Memory B cell (primary cell): Measurements from ENCODE around the gene BATF3.
"Not testable (repeated sequence)": the region's sequence is repeated elsewhere in the genome, so short reads cannot be mapped to it uniquely, and the experiment has no call there.

ENCODE experiments used
- ATAC-seq: fragments of 150-1000 bp; cut with Tn5 transposase; 2 replicates; pipeline ENCODE4 v1.10.0; 2021; ENCODE audit warnings: low read depth, mild to moderate bottlenecking, moderate library complexity
- DNase-seq, 2 donors: peaks; one replicate each; pipeline ENCODE4 v3.0.0; 2022; ENCODE audit warnings: low spot score in 2 of 2
- H3K27ac Mint-ChIP-seq: one replicate; pipeline ENCODE4 v1.8.0; 2022; ENCODE audit warnings: mild to moderate bottlenecking, moderate library complexity, mixed read lengths
- H3K27me3 Mint-ChIP-seq: one replicate; pipeline ENCODE4 v1.8.0; 2022; ENCODE audit warnings: mixed read lengths
- H3K36me3 Mint-ChIP-seq: one replicate; pipeline ENCODE4 v1.8.0; 2022; ENCODE audit warnings: mild to moderate bottlenecking, mixed read lengths
- H3K4me1 Mint-ChIP-seq: one replicate; pipeline ENCODE4 v1.8.0; 2022; ENCODE audit warnings: mixed read lengths
- H3K4me3 Mint-ChIP-seq: one replicate; pipeline ENCODE4 v1.8.0; 2022; ENCODE audit warnings: mild to moderate bottlenecking, moderate library complexity, mixed read lengths
- H3K9me3 Mint-ChIP-seq: one replicate; pipeline ENCODE4 v1.8.0; 2022; ENCODE audit warnings: mixed read lengths

The BATF3 gene

DNA sequence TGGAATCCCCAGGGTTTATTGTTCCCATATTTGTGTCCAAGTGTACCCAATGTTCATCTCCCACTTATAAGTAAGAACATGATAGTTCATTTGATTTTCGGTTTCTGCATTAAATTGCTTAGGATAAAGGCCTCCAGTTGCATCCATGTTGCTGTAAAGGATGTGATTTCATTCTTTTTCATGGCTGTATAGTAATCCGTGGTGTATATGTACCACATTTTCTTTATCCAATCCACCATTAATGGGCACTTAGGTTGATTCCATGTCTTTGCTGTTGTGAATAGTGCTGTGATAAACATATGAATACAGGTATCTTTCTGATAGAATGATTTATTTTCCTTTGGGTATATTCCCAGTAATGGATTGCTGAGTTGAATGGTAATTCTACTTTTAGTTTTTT is 20.0 kb upstream of the BATF3 start:
- no peaks in the 10 kb centered on the region for H3K4me1 Mint-ChIP-seq
- no peak overlapping the region for H3K27ac Mint-ChIP-seq
- ATAC-seq (no peak), DNase-seq (no peak)
- no peak overlapping the region for H3K4me3 Mint-ChIP-seq
- no peaks in the 10 kb centered on the region for H3K36me3 Mint-ChIP-seq
- H3K9me3 Mint-ChIP-seq: no peaks in the 10 kb centered on the region
- H3K27me3 Mint-ChIP-seq: peaks cover 1% of the 10 kb centered on the region

DNA sequence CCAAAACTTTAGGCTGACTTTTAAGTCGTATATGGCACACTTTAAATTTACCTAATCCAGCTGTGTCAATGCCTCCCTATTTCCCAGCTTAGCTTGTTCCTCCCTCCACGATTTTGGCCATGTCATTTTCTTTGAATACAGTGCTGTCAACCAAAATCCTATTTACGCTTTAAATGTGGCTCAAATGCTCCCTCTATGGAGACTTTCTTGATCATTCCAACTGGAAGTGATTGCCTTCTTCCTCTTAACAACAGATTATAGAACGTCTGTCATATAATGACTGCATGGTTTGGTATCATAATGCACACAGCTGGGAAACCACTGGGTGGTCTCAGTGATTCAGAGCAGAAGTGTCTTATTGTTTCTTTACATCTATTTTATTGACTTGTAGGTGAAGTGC is 18.9 kb upstream of the BATF3 start:
- Mint-ChIP-seq H3K4me3 (no peak overlapping the region), H3K4me1 (no peaks in the 10 kb centered on the region), H3K36me3 (no peaks in the 10 kb centered on the region), H3K27ac (no peak overlapping the region), H3K27me3 (peaks cover 1% of the 10 kb centered on the region), H3K9me3 (no peaks in the 10 kb centered on the region)
- ATAC-seq (no peak), DNase-seq (no peak)

DNA sequence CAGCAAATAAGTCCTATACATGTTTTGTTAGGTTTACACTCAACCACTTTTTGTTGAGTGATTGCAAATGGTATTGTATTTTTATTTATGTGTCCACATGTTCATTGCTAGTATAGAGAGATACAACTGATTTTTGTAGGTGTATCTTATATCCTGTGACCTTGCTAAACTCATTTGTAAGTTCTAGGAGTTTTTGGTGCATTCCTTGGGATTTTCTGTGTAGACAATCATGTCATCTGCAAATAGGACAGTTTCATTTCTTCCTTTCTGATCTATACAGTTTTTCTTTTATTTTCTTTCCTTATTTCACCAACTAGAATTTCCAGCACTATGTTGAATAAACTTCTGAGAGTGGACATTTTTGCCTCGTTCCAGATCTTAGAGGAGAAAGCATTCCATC is 16.5 kb upstream of the BATF3 start:
- Mint-ChIP-seq H3K27ac (no peak overlapping the region), H3K4me1 (no peaks in the 10 kb centered on the region), H3K27me3 (peaks cover 1% of the 10 kb centered on the region)

DNA sequence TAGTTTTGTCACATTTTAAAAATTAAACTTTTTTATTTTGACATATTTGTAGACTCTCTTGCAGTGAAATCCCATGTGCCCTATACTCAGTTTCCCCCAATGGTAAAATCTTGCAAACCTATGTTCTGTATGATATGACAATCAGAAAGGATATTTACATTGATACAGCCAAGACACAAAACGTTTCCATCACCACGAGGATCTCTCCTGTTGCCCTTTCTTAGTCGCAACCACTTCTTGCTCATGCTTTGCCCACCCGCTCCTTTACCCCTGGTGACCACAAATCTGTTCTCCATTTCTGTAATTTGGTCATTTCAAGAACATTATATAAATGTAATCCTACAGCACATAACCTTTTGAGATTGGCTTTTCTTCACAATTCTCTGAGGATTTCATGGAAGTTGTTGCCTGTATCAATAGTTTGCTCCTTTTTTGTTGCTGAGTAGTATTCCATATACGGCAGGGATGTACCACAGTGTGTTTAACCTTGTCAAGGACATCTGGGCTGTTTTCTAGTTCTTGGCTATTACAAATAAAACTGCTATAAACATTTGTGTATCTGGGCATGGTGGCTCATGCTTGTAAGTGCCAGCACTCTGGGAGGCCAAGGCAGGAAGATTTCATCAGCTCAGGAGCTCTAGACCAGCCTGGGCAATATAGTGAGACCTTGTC is 14.0 kb upstream of the BATF3 start:
- H3K27me3 Mint-ChIP-seq: peaks cover 1% of the 10 kb centered on the region
- no peaks in the 10 kb centered on the region for H3K36me3 Mint-ChIP-seq
- H3K27ac Mint-ChIP-seq: no peak overlapping the region
- H3K4me1 Mint-ChIP-seq: no peaks in the 10 kb centered on the region
- no peak for DNase-seq
- no peak overlapping the region for H3K4me3 Mint-ChIP-seq
- no peak for ATAC-seq
- no peaks in the 10 kb centered on the region for H3K9me3 Mint-ChIP-seq

More for the DNA sequence above, 16.5 kb upstream of the BATF3 start:
- ATAC-seq (no peak), DNase-seq (no peak)
- H3K9me3 Mint-ChIP-seq: no peaks in the 10 kb centered on the region
- H3K36me3 Mint-ChIP-seq: no peaks in the 10 kb centered on the region
- no peak overlapping the region for H3K4me3 Mint-ChIP-seq

DNA sequence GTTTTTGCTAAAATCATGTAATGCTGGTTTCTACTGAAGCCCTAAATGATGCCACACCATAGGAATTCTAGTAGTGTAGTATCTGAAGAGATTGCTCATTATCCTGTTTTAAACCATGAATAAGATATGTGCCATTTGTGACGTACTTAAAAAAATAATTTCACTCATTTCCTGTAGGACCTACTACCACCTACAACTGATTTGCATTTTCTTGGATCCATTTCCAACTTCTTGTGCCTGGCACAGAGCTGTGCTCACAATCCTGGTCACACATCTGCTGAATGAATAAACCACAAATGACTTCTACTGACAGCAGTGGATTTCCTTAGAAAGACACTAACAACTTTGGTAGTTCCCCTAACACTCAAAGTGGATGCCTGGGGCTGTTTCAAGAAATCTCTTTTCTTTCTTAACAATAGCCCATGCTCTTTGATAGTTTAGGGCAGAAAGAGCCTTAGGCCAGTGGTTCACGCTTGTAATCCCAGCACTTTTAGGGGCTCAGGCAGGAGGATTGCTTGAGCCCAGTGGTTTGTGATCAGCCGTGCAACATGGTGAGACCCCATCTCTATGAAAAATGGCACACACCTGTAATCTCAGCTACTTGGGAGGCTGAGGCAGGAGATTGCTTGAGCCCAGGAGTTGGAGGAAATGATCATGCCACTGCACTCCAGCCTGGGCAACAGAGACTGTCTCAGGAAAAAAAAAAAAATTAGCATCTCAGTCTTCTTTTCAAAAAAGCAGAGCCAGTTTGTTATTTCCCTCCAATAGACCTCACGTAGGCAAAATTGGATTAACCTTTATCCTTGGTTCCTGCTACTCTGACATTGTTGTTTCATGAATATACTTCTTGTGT is 13.0 kb upstream of the BATF3 start:
- ATAC-seq: no peak
- DNase-seq: no peak
- no peaks in the 10 kb centered on the region for H3K36me3 Mint-ChIP-seq

DNA sequence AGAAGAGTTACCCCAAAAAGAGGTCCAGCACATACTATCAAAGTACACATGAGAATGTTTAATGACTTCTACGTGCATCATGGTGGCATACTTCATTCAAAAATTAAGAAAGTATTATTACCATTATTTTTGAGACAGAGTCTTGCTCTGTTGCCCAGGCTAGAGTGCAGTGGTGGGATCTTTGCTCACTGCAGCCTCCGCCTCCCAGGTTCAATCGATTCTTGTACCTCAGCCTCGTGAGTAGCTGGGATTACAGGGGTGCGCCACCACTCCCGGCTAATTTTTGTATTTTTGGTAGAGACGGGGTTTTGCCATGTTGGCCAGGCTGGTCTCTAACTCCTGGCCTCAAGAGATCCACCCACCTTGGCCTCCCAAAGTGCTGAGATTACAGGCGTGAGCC is 12.3 kb upstream of the BATF3 start:
- not testable (repeated sequence) for H3K4me3 Mint-ChIP-seq, DNase-seq, H3K9me3 Mint-ChIP-seq, H3K27me3 Mint-ChIP-seq, H3K4me1 Mint-ChIP-seq, H3K27ac Mint-ChIP-seq, H3K36me3 Mint-ChIP-seq, ATAC-seq

More for the DNA sequence above, 13.0 kb upstream of the BATF3 start:
- H3K27me3 Mint-ChIP-seq: no peaks in the 10 kb centered on the region
- no peaks in the 10 kb centered on the region for H3K4me1 Mint-ChIP-seq
- H3K4me3 Mint-ChIP-seq: no peak overlapping the region
- H3K27ac Mint-ChIP-seq: no peak overlapping the region
- no peaks in the 10 kb centered on the region for H3K9me3 Mint-ChIP-seq

DNA sequence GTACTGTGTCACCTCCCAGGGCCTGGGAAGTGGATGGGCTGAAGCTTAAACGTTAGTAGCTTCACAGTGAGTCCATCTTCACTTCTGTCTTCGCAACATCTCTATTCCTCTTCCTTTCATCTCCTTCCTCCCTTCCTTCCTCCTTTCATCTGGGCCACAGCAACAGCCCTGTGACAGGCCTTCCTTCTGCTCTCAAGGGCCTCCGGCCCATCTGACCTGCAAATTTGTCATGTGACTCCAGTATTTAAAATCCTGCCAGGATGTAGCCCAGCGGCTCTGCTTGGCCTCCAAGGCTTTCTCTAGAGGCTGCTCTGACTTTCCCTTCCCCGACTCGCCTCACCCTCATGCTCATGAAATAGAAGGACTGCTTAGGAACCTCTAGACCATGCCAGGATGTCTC is 10.9 kb upstream of the BATF3 start:
- Mint-ChIP-seq H3K4me3 (no peak overlapping the region), H3K27me3 (no peaks in the 10 kb centered on the region), H3K4me1 (no peaks in the 10 kb centered on the region), H3K36me3 (no peaks in the 10 kb centered on the region), H3K9me3 (no peaks in the 10 kb centered on the region), H3K27ac (no peak overlapping the region)
- ATAC-seq (no peak), DNase-seq (no peak)

DNA sequence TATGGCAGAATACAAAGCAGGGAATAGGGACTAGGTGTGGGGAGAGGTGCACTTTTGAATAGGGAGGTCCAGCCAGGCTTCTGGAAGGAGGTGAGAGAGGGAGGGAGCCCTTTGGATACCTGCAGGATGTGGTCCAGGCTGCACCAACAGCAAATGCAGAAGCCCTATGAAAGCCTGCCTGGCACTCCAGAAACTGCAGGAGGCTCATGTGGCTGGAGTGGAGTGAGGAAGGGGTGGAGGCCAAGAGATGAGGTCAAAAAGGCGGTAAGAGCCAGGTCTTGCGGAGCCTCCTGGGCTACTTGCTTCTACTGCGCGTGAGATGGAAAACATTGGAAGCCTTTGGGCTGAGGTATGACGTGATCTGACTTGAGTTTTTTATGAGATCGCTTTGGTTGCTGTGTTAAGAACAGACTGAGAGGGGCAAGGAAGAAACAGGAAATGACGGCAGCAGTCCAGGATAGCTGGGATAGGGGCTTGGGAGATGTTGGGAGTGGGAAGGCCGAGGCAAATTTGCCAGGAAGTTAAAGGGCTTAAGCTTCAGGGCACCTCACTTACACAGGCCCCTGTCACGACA is 4.4 kb upstream of the BATF3 start:
- Mint-ChIP-seq H3K36me3 (no peaks in the 10 kb centered on the region), H3K4me3 (no peak overlapping the region), H3K27ac (no peak overlapping the region), H3K4me1 (peaks cover 14% of the 10 kb centered on the region), H3K27me3 (no peaks in the 10 kb centered on the region), H3K9me3 (no peaks in the 10 kb centered on the region)
- ATAC-seq (no peak), DNase-seq (no peak)

DNA sequence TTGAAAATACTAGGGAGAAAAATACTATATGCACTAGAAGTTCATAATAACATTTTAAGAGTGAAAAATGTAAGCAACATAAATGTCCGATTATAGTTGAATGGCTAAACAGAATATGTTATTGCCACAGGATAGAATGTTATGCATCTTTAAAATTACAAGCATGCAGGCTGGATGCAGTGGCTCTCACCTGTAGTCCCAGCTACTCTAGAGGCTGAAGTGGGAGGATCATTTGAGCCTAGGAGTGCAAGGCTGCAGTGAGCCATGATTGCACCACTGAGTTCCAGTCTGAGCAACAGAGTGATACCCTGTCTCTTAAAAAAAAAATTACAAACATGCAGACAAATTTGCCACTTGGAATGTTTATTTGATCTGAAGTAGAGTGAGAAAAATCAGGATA is 3.0 kb upstream of the BATF3 start:
- H3K36me3 Mint-ChIP-seq: no peaks in the 10 kb centered on the region
- no peaks in the 10 kb centered on the region for H3K9me3 Mint-ChIP-seq
- ATAC-seq (no peak), DNase-seq (no peak)
- no peak overlapping the region for H3K27ac Mint-ChIP-seq
- no peak overlapping the region for H3K4me3 Mint-ChIP-seq
- H3K4me1 Mint-ChIP-seq: peaks cover 22% of the 10 kb centered on the region
- H3K27me3 Mint-ChIP-seq: no peaks in the 10 kb centered on the region

DNA sequence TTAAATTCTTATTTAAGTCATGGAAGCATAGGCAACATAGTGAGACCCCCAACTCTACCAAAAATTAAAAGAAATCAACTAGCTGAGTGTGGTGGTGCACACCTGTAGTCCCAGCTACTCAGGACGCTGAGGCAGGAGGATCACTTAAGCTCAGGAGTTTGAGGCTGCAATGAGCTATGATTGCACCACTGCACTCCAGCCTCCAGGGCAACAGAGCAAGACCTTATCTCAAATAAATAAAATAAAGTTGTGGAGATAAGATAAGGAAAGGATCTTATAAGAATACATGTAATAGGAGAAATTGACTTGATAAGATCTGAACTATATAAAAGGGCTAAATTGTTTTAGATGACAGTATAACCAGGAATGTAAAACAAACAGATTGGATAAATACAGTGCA is 2.3 kb upstream of the BATF3 start:
- Mint-ChIP-seq H3K27ac (no peak overlapping the region), H3K27me3 (no peaks in the 10 kb centered on the region), H3K4me3 (no peak overlapping the region), H3K36me3 (no peaks in the 10 kb centered on the region), H3K4me1 (peaks cover 28% of the 10 kb centered on the region), H3K9me3 (no peaks in the 10 kb centered on the region)
- ATAC-seq (no peak), DNase-seq (no peak)

DNA sequence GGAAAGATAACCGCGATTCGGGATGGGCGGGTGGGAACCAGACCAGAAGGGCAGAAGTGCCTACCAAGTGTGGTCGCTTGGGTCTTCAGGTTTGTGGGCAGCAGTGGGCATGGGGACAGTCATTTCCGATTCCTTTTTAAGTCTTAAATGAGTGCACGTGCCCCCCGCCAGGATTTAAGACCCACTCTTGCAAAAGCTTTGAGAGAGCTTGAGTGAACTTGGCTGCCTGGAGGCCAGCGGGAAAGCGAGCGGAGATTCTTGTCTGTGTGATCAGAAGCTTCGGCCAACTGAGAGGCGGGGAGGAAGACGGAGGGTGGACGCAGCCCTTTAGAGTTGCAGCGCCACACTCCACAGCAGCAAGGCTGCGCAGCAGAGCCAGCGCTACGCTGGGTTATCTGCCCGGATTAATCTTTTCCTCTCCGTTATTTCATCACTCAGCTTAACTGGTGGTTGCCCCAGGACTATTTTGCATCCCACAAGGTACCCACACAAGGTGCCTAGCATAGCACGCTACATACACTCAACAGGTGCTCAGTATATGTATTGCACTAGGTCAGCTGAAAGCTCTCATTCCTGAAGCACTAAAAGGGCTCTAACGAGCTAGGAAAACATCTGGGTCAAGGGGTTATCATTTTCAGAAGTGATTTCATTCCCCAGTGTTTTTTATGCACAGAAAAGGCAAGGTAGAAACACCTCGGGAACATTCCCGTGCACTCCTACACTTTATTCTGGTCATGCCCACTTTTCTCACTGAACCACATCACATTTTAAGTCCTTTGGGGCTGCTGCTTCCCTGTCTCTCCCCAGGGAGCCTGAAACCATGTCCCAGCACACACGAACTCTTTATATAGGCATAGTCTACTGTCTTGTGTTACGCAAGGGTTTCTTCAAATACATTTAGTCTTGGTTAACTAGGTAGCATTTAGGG is 1.5 kb upstream of the BATF3 start:
- peak; percentile 37 for ATAC-seq
- Mint-ChIP-seq H3K4me1 (peaks cover 33% of the 10 kb centered on the region), H3K4me3 (peak overlapping the region; percentile 87)

DNA sequence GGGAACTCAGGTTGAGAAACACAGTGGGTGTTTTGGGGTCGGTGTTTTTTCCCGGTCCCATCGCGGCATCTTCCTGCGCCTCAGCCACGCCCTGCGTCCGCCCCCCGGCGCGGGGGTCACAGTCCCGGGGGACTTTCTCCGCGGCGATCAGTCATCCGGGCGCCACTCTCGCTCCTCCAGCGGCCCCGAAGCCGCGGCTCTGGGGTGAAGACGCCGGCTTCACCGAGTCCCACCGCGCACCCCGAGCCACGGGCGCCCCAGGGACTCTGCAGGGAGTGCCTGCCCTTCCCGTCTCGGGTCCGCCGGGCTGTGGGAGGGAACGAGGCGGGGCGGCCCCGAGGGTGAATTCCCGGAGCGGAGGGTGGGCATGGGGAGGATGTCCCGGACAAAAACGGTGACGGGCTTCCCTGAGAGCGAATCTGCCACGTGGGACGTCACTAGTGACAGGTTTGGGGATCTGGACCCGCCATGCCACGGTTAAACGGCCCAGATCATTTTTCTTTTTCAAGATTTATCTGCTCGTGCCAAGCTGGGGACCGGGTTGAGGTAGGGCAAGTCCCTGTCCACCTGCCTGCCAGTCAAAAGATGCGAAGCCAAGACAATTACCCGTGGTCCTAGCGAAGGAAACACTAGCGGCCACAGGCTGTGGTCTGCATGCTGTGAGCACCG is 717 bp upstream of the BATF3 start:
- Mint-ChIP-seq H3K27me3 (peaks cover 4% of the 10 kb centered on the region), H3K36me3 (no peaks in the 10 kb centered on the region), H3K4me3 (peak overlapping the region; percentile 87), H3K9me3 (no peaks in the 10 kb centered on the region), H3K4me1 (peaks cover 36% of the 10 kb centered on the region), H3K27ac (no peak overlapping the region)
- ATAC-seq (peak; percentile 39), DNase-seq (peak in 1 of 2 donors; percentile 51)

More for the DNA sequence above, 1.5 kb upstream of the BATF3 start:
- Mint-ChIP-seq H3K27ac (no peak overlapping the region), H3K36me3 (no peaks in the 10 kb centered on the region), H3K27me3 (peaks cover 4% of the 10 kb centered on the region), H3K9me3 (no peaks in the 10 kb centered on the region)
- no peak for DNase-seq

DNA sequence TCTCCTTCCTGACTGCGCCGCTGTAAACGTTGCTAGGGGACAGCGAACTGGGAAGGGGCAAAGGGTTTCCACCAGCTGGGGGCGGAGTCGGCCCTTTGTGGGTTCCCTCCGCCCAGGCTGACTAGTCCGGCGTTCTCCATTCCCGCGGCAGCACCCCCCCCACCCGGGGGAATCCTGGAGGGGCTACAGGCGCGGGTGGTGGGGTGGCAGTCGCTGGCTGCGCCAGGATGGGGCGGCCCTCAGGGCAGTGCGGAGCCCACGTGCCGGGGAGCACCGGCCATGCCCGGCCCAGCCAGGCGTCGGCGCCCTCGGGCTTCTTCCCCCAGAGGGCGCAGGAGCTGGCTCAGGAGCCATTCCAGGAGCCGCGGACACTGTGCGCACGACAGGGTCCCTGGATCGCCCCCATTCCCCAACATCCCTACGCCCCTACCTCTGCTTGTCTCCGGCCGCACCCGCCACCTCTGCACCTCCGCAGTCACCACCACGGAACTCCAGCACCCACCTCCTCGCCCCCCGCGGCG is 476 bp downstream of the BATF3 start:
- Mint-ChIP-seq H3K27ac (no peak overlapping the region), H3K4me3 (peak overlapping the region; percentile 87), H3K4me1 (peaks cover 34% of the 10 kb centered on the region), H3K9me3 (no peaks in the 10 kb centered on the region), H3K27me3 (peaks cover 4% of the 10 kb centered on the region), H3K36me3 (no peaks in the 10 kb centered on the region)
- peak in 1 of 2 donors; percentile 46 for DNase-seq
- ATAC-seq: peak; percentile 70
